ENCODE results near the gene CSNK1G1.
"Not testable (repeated sequence)": the region's sequence is repeated elsewhere in the genome, so short reads cannot be mapped to it uniquely, and the experiment has no call there.

The CSNK1G1 gene

GRCh38 chr15:64279131-64279530, 76.8 kb downstream of the CSNK1G1 start:
- no peak overlapping the region for H3K27ac ChIP-seq
- TF ChIP-seq, protein P1, sequence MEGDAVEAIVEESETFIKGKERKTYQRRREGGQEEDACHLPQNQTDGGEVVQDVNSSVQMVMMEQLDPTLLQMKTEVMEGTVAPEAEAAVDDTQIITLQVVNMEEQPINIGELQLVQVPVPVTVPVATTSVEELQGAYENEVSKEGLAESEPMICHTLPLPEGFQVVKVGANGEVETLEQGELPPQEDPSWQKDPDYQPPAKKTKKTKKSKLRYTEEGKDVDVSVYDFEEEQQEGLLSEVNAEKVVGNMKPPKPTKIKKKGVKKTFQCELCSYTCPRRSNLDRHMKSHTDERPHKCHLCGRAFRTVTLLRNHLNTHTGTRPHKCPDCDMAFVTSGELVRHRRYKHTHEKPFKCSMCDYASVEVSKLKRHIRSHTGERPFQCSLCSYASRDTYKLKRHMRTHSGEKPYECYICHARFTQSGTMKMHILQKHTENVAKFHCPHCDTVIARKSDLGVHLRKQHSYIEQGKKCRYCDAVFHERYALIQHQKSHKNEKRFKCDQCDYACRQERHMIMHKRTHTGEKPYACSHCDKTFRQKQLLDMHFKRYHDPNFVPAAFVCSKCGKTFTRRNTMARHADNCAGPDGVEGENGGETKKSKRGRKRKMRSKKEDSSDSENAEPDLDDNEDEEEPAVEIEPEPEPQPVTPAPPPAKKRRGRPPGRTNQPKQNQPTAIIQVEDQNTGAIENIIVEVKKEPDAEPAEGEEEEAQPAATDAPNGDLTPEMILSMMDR (conservative IDR thresholded peaks at IDR 0.05), result no peak
- TF ChIP-seq ZFX (IDR thresholded peaks at IDR 0.05), result no peak

GRCh38 chr15:64275934-64276333, 80.0 kb downstream of the CSNK1G1 start:
- TF ChIP-seq, protein P1 (conservative IDR thresholded peaks at IDR 0.05), result no peak
- no peak for TF ChIP-seq ZFX (IDR thresholded peaks at IDR 0.05)
- H3K27ac ChIP-seq, result no peak overlapping the region

- no peak for TF ChIP-seq ZFX (IDR thresholded peaks at IDR 0.05)
- TF ChIP-seq, protein P1 (conservative IDR thresholded peaks at IDR 0.05), result no peak
- H3K27ac ChIP-seq, result no peak overlapping the region
Measured at GRCh38 chr15:64274341-64274950, 81.5 kb downstream of the CSNK1G1 start.

GRCh38 chr15:64267331-64267973, 88.5 kb downstream of the CSNK1G1 start:
- TF ChIP-seq ZFX (IDR thresholded peaks at IDR 0.05), result no peak
- TF ChIP-seq, protein P1 (conservative IDR thresholded peaks at IDR 0.05), result no peak
- H3K27ac ChIP-seq, result no peak overlapping the region

- H3K27ac ChIP-seq, result not testable (repeated sequence)
Measured at GRCh38 chr15:64265188-64265587, 90.8 kb downstream of the CSNK1G1 start.

- no peak for TF ChIP-seq ZFX (IDR thresholded peaks at IDR 0.05)
- TF ChIP-seq, protein P1 (conservative IDR thresholded peaks at IDR 0.05), result no peak
- H3K27ac ChIP-seq, result no peak overlapping the region
Measured at GRCh38 chr15:64264502-64264901, 91.5 kb downstream of the CSNK1G1 start.

- no peak overlapping the region for H3K27ac ChIP-seq
- no peak for TF ChIP-seq ZFX (IDR thresholded peaks at IDR 0.05)
- TF ChIP-seq, protein P1 (conservative IDR thresholded peaks at IDR 0.05), result no peak
Measured at GRCh38 chr15:64263567-64263966, 92.4 kb downstream of the CSNK1G1 start.

DNA sequence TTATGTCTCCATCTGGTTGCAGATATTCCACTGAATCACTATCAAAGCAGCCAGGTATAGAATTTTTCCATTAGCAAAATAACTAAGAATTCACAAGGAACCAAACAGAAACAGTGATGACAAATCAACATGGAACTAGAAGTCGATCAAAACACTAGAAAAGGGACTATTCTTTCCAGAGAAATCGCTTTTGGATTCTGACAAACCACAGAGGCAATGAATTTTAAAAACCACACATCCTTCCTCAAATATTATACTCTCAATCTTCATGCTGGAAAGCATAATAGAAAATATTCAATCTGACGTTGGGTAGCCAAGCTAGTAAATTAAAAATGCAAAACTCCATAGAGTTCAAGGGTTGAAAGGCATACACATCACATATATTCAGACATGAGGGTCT, 99.9 kb downstream of the CSNK1G1 start:
- H3K27ac ChIP-seq, result no peak overlapping the region

More for the DNA sequence above, 99.9 kb downstream of the CSNK1G1 start:
- TF ChIP-seq, protein P1 (conservative IDR thresholded peaks at IDR 0.05), result no peak
- no peak for TF ChIP-seq ZFX (IDR thresholded peaks at IDR 0.05)
